IMR-90 (cell line): ENCODE data around the gene OCSTAMP. TPM values are rescaled to one million over a fixed set of nuclear protein-coding genes. Genes with fewer than 3 reads are reported as not detected.

ENCODE experiments used
- ATAC-seq: fragments of 200-7000 bp; cut with Tn5 transposase; 2 replicates; pipeline ENCODE4 v1.9.1; 2020; ENCODE audit warnings: low read depth, mild to moderate bottlenecking, moderate library complexity
- BruUV-seq: library from RNA; stranded (reverse); fragments of 400-500 nt; replicated peaks from 2 replicates; lab custom pipeline; 2021; lab: Mats Ljungman, UMichigan
- CTCF ChIA-PET: fragments of 300-600 bp; formaldehyde crosslinking; extraction: SDS; loops from one replicate; lab custom pipeline; 2021; ENCODE audit warnings: antibody characterized with exemption; lab: Yijun Ruan, JAX
- POLR2A ChIA-PET: fragments of 300-600 bp; sonication (Branson Sonifier 250); formaldehyde crosslinking; loops from one replicate; lab custom pipeline; 2022; ENCODE audit warnings: antibody characterized with exemption; ENCODE audit not compliant: unreplicated experiment; lab: Charles Lee
- DNase-seq: peaks from one replicate; pipeline ENCODE4 v3.0.0; 2013
- H2AFZ ChIP-seq: replicated peaks from 2 replicates; pipeline ENCODE3; 2013; ENCODE audit warnings: low read length, mild to moderate bottlenecking; ENCODE audit not compliant: poor library complexity
- H2AK5ac ChIP-seq: 2 replicates; pipeline ENCODE4 v1.6.1; 2013; ENCODE audit warnings: low read depth, low read length, inconsistent platforms
- H2AK9ac ChIP-seq: replicated peaks from 2 replicates; pipeline ENCODE3; 2013; ENCODE audit warnings: mild to moderate bottlenecking, low read depth, low read length, moderate library complexity; ENCODE audit not compliant: poor library complexity
- H2BK120ac ChIP-seq: 2 replicates; pipeline ENCODE4 v1.6.1; 2013; ENCODE audit warnings: low read depth, low read length, inconsistent platforms
- H2BK15ac ChIP-seq: 3 replicates; pipeline ENCODE4 v1.6.1; 2013; ENCODE audit warnings: low read depth, low read length, inconsistent platforms
- H2BK20ac ChIP-seq: 2 replicates; pipeline ENCODE4 v1.6.1; 2013; ENCODE audit warnings: low read depth, mild to moderate bottlenecking, inconsistent platforms, low read length, moderate library complexity
- H2BK5ac ChIP-seq: 2 replicates; pipeline ENCODE4 v1.6.1; 2013; ENCODE audit warnings: mild to moderate bottlenecking, low read depth, low read length, inconsistent platforms; ENCODE audit not compliant: poor library complexity, severe bottlenecking
- H3K14ac ChIP-seq: replicated peaks from 2 replicates; pipeline ENCODE4 v1.6.1; 2013; ENCODE audit warnings: low read depth, low read length, inconsistent platforms
- H3K18ac ChIP-seq: 2 replicates; pipeline ENCODE4 v1.6.1; 2013; ENCODE audit warnings: low read depth, low read length, control low read depth
- H3K23ac ChIP-seq: 2 replicates; pipeline ENCODE4 v1.6.1; 2013; ENCODE audit warnings: low read depth, low read length, inconsistent platforms
- H3K27ac ChIP-seq: 2 replicates; pipeline ENCODE4 v1.5.1; 2013; ENCODE audit warnings: mild to moderate bottlenecking, control low read depth, low read length; ENCODE audit not compliant: insufficient read depth
- H3K27me3 ChIP-seq: 2 replicates; pipeline ENCODE4 v1.6.1; 2013; ENCODE audit warnings: low read length; ENCODE audit not compliant: control insufficient read depth, insufficient read depth
- H3K36me3 ChIP-seq: 2 replicates; pipeline ENCODE4 v1.6.1; 2013; ENCODE audit warnings: low read length, mixed read lengths; ENCODE audit not compliant: control insufficient read depth, insufficient read depth
- H3K4ac ChIP-seq: 2 replicates; pipeline ENCODE4 v1.6.1; 2013; ENCODE audit warnings: low read depth, low read length, inconsistent platforms
- H3K4me1 ChIP-seq: 2 replicates; pipeline ENCODE4 v1.6.1; 2013; ENCODE audit warnings: low read length, mixed read lengths; ENCODE audit not compliant: control insufficient read depth, insufficient read depth
- H3K4me2 ChIP-seq: 2 replicates; pipeline ENCODE4 v1.6.1; 2013; ENCODE audit warnings: low read depth, mild to moderate bottlenecking, control low read depth, low read length, moderate library complexity
- H3K4me3 ChIP-seq: 2 replicates; pipeline ENCODE4 v1.5.1; 2013; ENCODE audit warnings: low read depth, mild to moderate bottlenecking, control low read depth, low read length, moderate library complexity; ENCODE audit not compliant: insufficient read depth
- H3K56ac ChIP-seq: 2 replicates; pipeline ENCODE4 v1.6.1; 2013; ENCODE audit warnings: low read length, inconsistent platforms; ENCODE audit not compliant: insufficient read depth; ENCODE audit errors: extremely low read depth
- H3K79me1 ChIP-seq, 2 experiments: 2 replicates each; pipeline ENCODE4 v1.6.1; 2013; ENCODE audit warnings: low read length in 2 of 2, inconsistent platforms in 1 of 2, low read depth in 1 of 2
- H3K9ac ChIP-seq: 2 replicates; pipeline ENCODE4 v1.6.1; 2013; ENCODE audit warnings: low read depth, low read length, control low read depth
- H3K9me1 ChIP-seq: 2 replicates; pipeline ENCODE4 v1.6.1; 2013; ENCODE audit warnings: low read length, inconsistent platforms; ENCODE audit not compliant: insufficient read depth
- H3K9me3 ChIP-seq: 2 replicates; pipeline ENCODE4 v1.6.1; 2013; ENCODE audit warnings: low read length; ENCODE audit not compliant: control insufficient read depth, insufficient read depth
- H4K20me1 ChIP-seq: 2 replicates; pipeline ENCODE4 v1.6.1; 2013; ENCODE audit warnings: low read length, inconsistent platforms; ENCODE audit not compliant: insufficient read depth
- H4K5ac ChIP-seq: 2 replicates; pipeline ENCODE4 v1.6.1; 2013; ENCODE audit warnings: mild to moderate bottlenecking, low read depth, low read length, control low read depth
- H4K8ac ChIP-seq, 2 experiments: 2 replicates each; pipeline ENCODE4 v1.6.1; 2013; ENCODE audit warnings: low read depth in 2 of 2, low read length in 2 of 2, control low read depth in 1 of 2, inconsistent platforms in 1 of 2
- H4K91ac ChIP-seq: 2 replicates; pipeline ENCODE4 v1.6.1; 2013; ENCODE audit warnings: low read depth, low read length, inconsistent platforms; ENCODE audit not compliant: insufficient read depth
- CEBPB ChIP-seq: IDR thresholded peaks from 2 replicates; pipeline ENCODE4 v1.6.1; 2012; ENCODE audit warnings: low read depth, low read length, improper control_type of control experiment
- FOS ChIP-seq: fragments of 150-350 bp; IDR thresholded peaks from 2 replicates; pipeline ENCODE4 v1.6.1; 2016; ENCODE audit warnings: low read depth, low read length
- MAZ ChIP-seq: IDR thresholded peaks from 2 replicates; pipeline ENCODE4 v1.6.1; 2012; ENCODE audit warnings: low read depth, mild to moderate bottlenecking, low read length, improper control_type of control experiment, moderate library complexity, borderline replicate concordance
- MXI1 ChIP-seq: IDR thresholded peaks from 2 replicates; pipeline ENCODE4 v1.6.1; 2012; ENCODE audit warnings: low read depth, mild to moderate bottlenecking, low read length, moderate library complexity, borderline replicate concordance
- RFX5 ChIP-seq: IDR thresholded peaks from 2 replicates; pipeline ENCODE4 v1.8.0; 2012; ENCODE audit warnings: low read depth, mild to moderate bottlenecking, low read length, moderate library complexity
- WGBS, 2 experiments: methylation state at CpG; one replicate each; pipeline versions ENCODE4 v1.1.5 to v1.1.7; 2013; ENCODE audit warnings: missing lambda C conversion rate in 2 of 2; ENCODE audit not compliant: insufficient read length in 1 of 2; ENCODE audit errors: extremely low coverage in 2 of 2; 5-methylcytosine and 5-hydroxymethylcytosine counted together
- dilution Hi-C: fragments of 300-500 bp; cut with HindIII; formaldehyde crosslinking; loops from one replicate; pipeline ENCODE4 v1.14.3; 2018; ENCODE audit warnings: low sequenced_read_pairs; ENCODE audit not compliant: unreplicated experiment
- in situ Hi-C: fragments of 300-500 bp; cut with MboI; formaldehyde crosslinking; loops from 3 replicates; pipeline ENCODE4 v1.14.3; 2019; ENCODE audit warnings: low sequenced_read_pairs, inconsistent platforms, mixed read lengths
- intact Hi-C: fragments of 100-400 bp; cut with micrococcal nuclease; formaldehyde crosslinking; loops from 2 replicates; pipeline ENCODE4 v1.10.0; 2022
- polyA plus RNA-seq, 3 experiments: library from polyadenylated mRNA; depleted of rRNA; stranded (reverse); fragments of >200 nt; gene quantifications; 2 replicates each; pipeline ENCODE4 v1.2.3, GENCODE V29; 2012; ENCODE audit warnings: low replicate concordance in 1 of 3
- total RNA-seq: library from RNA; depleted of rRNA; stranded (reverse); fragments of >200 nt; gene quantifications from 2 replicates; pipeline ENCODE4 v1.2.3, GENCODE V29; 2012

The OCSTAMP gene
- total and polyA plus RNA-seq, 2 of the 4 experiments (the other 2 are of a cell fraction): not detected

- Histone ChIP-seq H3K27ac (no peak overlapping the region), H3K23ac (no peak overlapping the region), H2AFZ (no peak overlapping the region), H3K36me3 (no peaks in the 10 kb centered on the region), H3K18ac (no peak overlapping the region), H2AK9ac (no peak overlapping the region), H3K56ac (no peak overlapping the region), H2BK5ac (no peak overlapping the region), H3K4me1 (peaks cover 4% of the 10 kb centered on the region; the same call in 1 of the 2 replicates), H3K4ac (no peak overlapping the region), H3K9ac (no peak overlapping the region), H3K9me3 (no peaks in the 10 kb centered on the region), H2BK120ac (no peak overlapping the region), H2AK5ac (no peak overlapping the region), H3K4me3 (no peak overlapping the region), H3K27me3 (0 out of 2 replicates have a peak, but pooled peaks cover 2% of the 10 kb centered on the region), H2BK15ac (no peak overlapping the region), H2BK20ac (no peak overlapping the region), H3K79me1 (no peaks in the 10 kb centered on the region), H4K91ac (no peak overlapping the region), H3K9me1 (no peaks in the 10 kb centered on the region), H4K5ac (no peak overlapping the region), H4K8ac (no peak overlapping the region), H3K14ac (no peak overlapping the region), H3K4me2 (no peak overlapping the region), H4K20me1 (no peaks in the 10 kb centered on the region)
- WGBS, 2 experiments: 80% methylated on average over 3 of the region's 6 CpGs; no CpG with 5 or more reads in 1 of the 2 experiments
- intact Hi-C loops: no loop called here
- no TSS peak for BruUV-seq
- no peak for TF ChIP-seq RFX5
- no peak for TF ChIP-seq FOS
- TF ChIP-seq CEBPB: no peak
- TF ChIP-seq MXI1: no peak
- TF ChIP-seq MAZ: no peak
- POLR2A ChIA-PET: no interaction called here
- CTCF ChIA-PET: interaction anchor here (1.5 kb wide), 1 partner anchor 11 kb away, joined by 5 read pairs; no protein-coding TSS in a partner anchor
- dilution Hi-C loops: no loop called here
- in situ Hi-C loops: no loop called here
- DNase-seq (no peak), ATAC-seq (no peak)
Observed at GRCh38 chr20:46573234-46573633, 22.8 kb upstream of the OCSTAMP start.
